NB4 (cell line): ENCODE results near the gene TACSTD2.

ENCODE experiments used
- POLR2A ChIP-seq: IDR thresholded peaks from 2 replicates; pipeline ENCODE4 v1.6.1; 2011; ENCODE audit warnings: mild to moderate bottlenecking; ENCODE audit not compliant: insufficient read length; ENCODE audit errors: extremely low read depth
- TF ChIP-seq, protein P1 (sequence below): IDR thresholded peaks from one replicate; pipeline ENCODE4 v1.5.1; 2012; ENCODE audit warnings: low read depth, low read length

DNA sequence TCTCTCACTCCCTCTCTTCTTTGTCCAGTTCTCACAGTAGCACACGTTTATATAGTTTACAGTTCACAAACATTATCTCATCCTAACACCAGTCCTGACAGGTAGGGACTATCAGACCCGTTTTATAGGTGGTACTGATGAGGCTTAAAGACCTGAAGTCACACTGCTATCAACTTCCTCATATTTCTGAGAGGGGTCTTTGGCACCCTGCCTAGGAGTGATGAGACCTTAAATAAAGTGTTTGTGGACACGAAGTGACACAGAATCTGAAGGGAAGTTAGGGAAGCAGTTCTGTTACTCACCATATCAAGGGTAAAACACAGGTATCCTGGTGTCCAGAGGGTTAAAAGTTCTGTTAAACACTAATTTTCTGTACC lies 590 bp upstream of the TACSTD2 start:
- TF ChIP-seq, protein P1, sequence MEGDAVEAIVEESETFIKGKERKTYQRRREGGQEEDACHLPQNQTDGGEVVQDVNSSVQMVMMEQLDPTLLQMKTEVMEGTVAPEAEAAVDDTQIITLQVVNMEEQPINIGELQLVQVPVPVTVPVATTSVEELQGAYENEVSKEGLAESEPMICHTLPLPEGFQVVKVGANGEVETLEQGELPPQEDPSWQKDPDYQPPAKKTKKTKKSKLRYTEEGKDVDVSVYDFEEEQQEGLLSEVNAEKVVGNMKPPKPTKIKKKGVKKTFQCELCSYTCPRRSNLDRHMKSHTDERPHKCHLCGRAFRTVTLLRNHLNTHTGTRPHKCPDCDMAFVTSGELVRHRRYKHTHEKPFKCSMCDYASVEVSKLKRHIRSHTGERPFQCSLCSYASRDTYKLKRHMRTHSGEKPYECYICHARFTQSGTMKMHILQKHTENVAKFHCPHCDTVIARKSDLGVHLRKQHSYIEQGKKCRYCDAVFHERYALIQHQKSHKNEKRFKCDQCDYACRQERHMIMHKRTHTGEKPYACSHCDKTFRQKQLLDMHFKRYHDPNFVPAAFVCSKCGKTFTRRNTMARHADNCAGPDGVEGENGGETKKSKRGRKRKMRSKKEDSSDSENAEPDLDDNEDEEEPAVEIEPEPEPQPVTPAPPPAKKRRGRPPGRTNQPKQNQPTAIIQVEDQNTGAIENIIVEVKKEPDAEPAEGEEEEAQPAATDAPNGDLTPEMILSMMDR = no peak
- no peak for TF ChIP-seq POLR2A
